ENCODE results near the gene DCHS1.

DCHS1 gene

GRCh38 chr11:6578134-6578533 is 77.5 kb downstream of the DCHS1 start:
- DNase-seq (ENCODE audit: low spot score) = no peak
- no peak overlapping the region for H3K27ac Mint-ChIP-seq

GRCh38 chr11:6576471-6577373 is 78.9 kb downstream of the DCHS1 start:
- DNase-seq (ENCODE audit: low spot score) = no peak

More at GRCh38 chr11:6578134-6578533, 77.5 kb downstream of the DCHS1 start:
- Mint-ChIP-seq H3K9me3 (peaks cover 9% of the 10 kb centered on the region), H3K4me3 (no peak overlapping the region), H3K4me1 (ENCODE audit: low read depth) (no peaks in the 10 kb centered on the region), H3K27me3 (ENCODE audit: low read depth) (no peaks in the 10 kb centered on the region), H3K36me3 (ENCODE audit: low read depth) (peaks cover 8% of the 10 kb centered on the region)

GRCh38 chr11:6574816-6575715 is 80.5 kb downstream of the DCHS1 start:
- H3K4me1 Mint-ChIP-seq (ENCODE audit: low read depth) = no peaks in the 10 kb centered on the region
- peaks cover 2% of the 10 kb centered on the region for H3K36me3 Mint-ChIP-seq (ENCODE audit: low read depth)
- H3K27ac Mint-ChIP-seq = no peak overlapping the region
- H3K27me3 Mint-ChIP-seq (ENCODE audit: low read depth) = no peaks in the 10 kb centered on the region
- H3K9me3 Mint-ChIP-seq = no peaks in the 10 kb centered on the region
- DNase-seq (ENCODE audit: low spot score) = no peak
- no peak overlapping the region for H3K4me3 Mint-ChIP-seq

More at GRCh38 chr11:6576471-6577373, 78.9 kb downstream of the DCHS1 start:
- H3K4me3 Mint-ChIP-seq = no peak overlapping the region
- peaks cover 3% of the 10 kb centered on the region for H3K36me3 Mint-ChIP-seq (ENCODE audit: low read depth)
- no peaks in the 10 kb centered on the region for H3K9me3 Mint-ChIP-seq
- no peak overlapping the region for H3K27ac Mint-ChIP-seq
- H3K4me1 Mint-ChIP-seq (ENCODE audit: low read depth) = no peaks in the 10 kb centered on the region
- H3K27me3 Mint-ChIP-seq (ENCODE audit: low read depth) = no peaks in the 10 kb centered on the region

- H3K27me3 Mint-ChIP-seq (ENCODE audit: low read depth) = no peaks in the 10 kb centered on the region
- no peak for DNase-seq (ENCODE audit: low spot score)
- no peak overlapping the region for H3K4me3 Mint-ChIP-seq
- H3K4me1 Mint-ChIP-seq (ENCODE audit: low read depth) = no peaks in the 10 kb centered on the region
- H3K27ac Mint-ChIP-seq = no peak overlapping the region
- H3K9me3 Mint-ChIP-seq = no peaks in the 10 kb centered on the region
- H3K36me3 Mint-ChIP-seq (ENCODE audit: low read depth) = peaks cover 3% of the 10 kb centered on the region
Measured at GRCh38 chr11:6572215-6572614, 83.4 kb downstream of the DCHS1 start.

GRCh38 chr11:6571434-6572008 is 84.1 kb downstream of the DCHS1 start:
- H3K27ac Mint-ChIP-seq = no peak overlapping the region
- no peaks in the 10 kb centered on the region for H3K27me3 Mint-ChIP-seq (ENCODE audit: low read depth)
- H3K36me3 Mint-ChIP-seq (ENCODE audit: low read depth) = peaks cover 3% of the 10 kb centered on the region
- no peak for DNase-seq (ENCODE audit: low spot score)
- no peaks in the 10 kb centered on the region for H3K4me1 Mint-ChIP-seq (ENCODE audit: low read depth)
- no peak overlapping the region for H3K4me3 Mint-ChIP-seq
- no peaks in the 10 kb centered on the region for H3K9me3 Mint-ChIP-seq

Measured in T-helper 2 cell treated with Interferon-gamma antibody and Interleukin-4, amounts not matched to agents 5 μg/mL and 100 μg/mL, for 36 hours (primary cell).